WTC11 (cell line): ENCODE measurements around the gene PRRT4.

Experiments
- CBFB ChIP-seq: sonication (generic); formaldehyde crosslinking; IDR thresholded peaks from 2 replicates; pipeline ENCODE4 v1.8.1; 2022; ENCODE audit warnings: mild to moderate bottlenecking, low read depth, missing genetic modification reagents
- CTCF ChIP-seq: fragments of 200-600 bp; IDR thresholded peaks from 2 replicates; pipeline ENCODE4 v1.8.0; 2022; ENCODE audit warnings: antibody characterized with exemption
- E2F5 ChIP-seq: sonication (generic); formaldehyde crosslinking; IDR thresholded peaks from 2 replicates; pipeline ENCODE4 v1.8.1; 2022; ENCODE audit warnings: mild to moderate bottlenecking, moderate library complexity, missing genetic modification reagents
- IRF2 ChIP-seq: sonication (generic); formaldehyde crosslinking; IDR thresholded peaks from 2 replicates; pipeline ENCODE4 v1.8.0; 2022; ENCODE audit warnings: low read depth, missing genetic modification reagents, borderline replicate concordance
- JUN ChIP-seq: sonication (generic); formaldehyde crosslinking; IDR thresholded peaks from 2 replicates; pipeline ENCODE4 v1.8.0; 2023; ENCODE audit warnings: mild to moderate bottlenecking, missing genetic modification reagents
- MAX ChIP-seq: sonication (generic); formaldehyde crosslinking; IDR thresholded peaks from 2 replicates; pipeline ENCODE4 v1.8.0; 2022; ENCODE audit warnings: mild to moderate bottlenecking, missing genetic modification reagents
- RELA ChIP-seq: sonication (generic); formaldehyde crosslinking; IDR thresholded peaks from 2 replicates; pipeline ENCODE4 v1.8.1; 2022; ENCODE audit warnings: missing genetic modification reagents, mild to moderate bottlenecking, borderline replicate concordance
- RORB ChIP-seq: fragments of 250-450 bp; sonication (Bioruptor Pico); IDR thresholded peaks from 2 replicates; pipeline ENCODE4 v1.9.0; 2021; ENCODE audit warnings: mild to moderate bottlenecking
- SMAD3 ChIP-seq: sonication (generic); formaldehyde crosslinking; IDR thresholded peaks from 2 replicates; pipeline ENCODE4 v1.8.0; 2022; ENCODE audit warnings: missing genetic modification reagents, mild to moderate bottlenecking, borderline replicate concordance
- STAT6 ChIP-seq: sonication (generic); formaldehyde crosslinking; conservative IDR thresholded peaks from 2 replicates; pipeline ENCODE4 v1.8.1; 2023; ENCODE audit warnings: mild to moderate bottlenecking, low read depth, missing genetic modification reagents, moderate library complexity

GRCh38 chr7:128341733-128342132 lies 19.8 kb downstream of the PRRT4 start:
- TF ChIP-seq CTCF (no peak), RORB (CRISPR knock-in tag) (no peak), JUN (CRISPR knock-in tag) (no peak), SMAD3 (CRISPR knock-in tag) (no peak), IRF2 (CRISPR knock-in tag) (no peak), STAT6 (no peak), MAX (CRISPR knock-in tag) (no peak), RELA (CRISPR knock-in tag) (no peak), CBFB (CRISPR knock-in tag) (no peak), E2F5 (no peak)
